GM12878 (cell line): ENCODE measurements around the gene NME7. TPM values are rescaled to one million over a fixed set of nuclear protein-coding genes. Genes with fewer than 3 reads are reported as not detected.

Source experiments
- ATAC-seq: fragments of 200-7000 bp; cut with Tn5 transposase; 3 replicates; pipeline ENCODE4 v1.9.1; 2020; ENCODE audit warnings: mild to moderate bottlenecking, moderate library complexity
- BruUV-seq: library from RNA; stranded (reverse); fragments of 400-500 nt; replicated peaks from 2 replicates; lab custom pipeline; 2021; lab: Mats Ljungman, UMichigan
- CTCF ChIA-PET: fragments of 300-600 bp; sonication (Branson Sonifier 250); formaldehyde crosslinking; extraction: SDS; loops from one replicate; lab custom pipeline; 2021; ENCODE audit warnings: inconsistent platforms; lab: Yijun Ruan, JAX
- POLR2A ChIA-PET: fragments of 350-600 bp; formaldehyde crosslinking; extraction: SDS; loops from one replicate; lab custom pipeline; 2021; ENCODE audit warnings: inconsistent platforms; lab: Charles Lee
- RAD21 ChIA-PET: fragments of 300-600 bp; sonication (Branson Sonifier 250); formaldehyde crosslinking; loops from one replicate; lab custom pipeline; 2023; ENCODE audit warnings: antibody characterized with exemption; ENCODE audit not compliant: unreplicated experiment; lab: Charles Lee
- SMC1A ChIA-PET: fragments of 300-600 bp; sonication (Branson Sonifier 250); formaldehyde crosslinking; loops from one replicate; lab custom pipeline; 2023; ENCODE audit not compliant: unreplicated experiment, uncharacterized antibody; lab: Charles Lee
- DNase-seq: peaks from one replicate; pipeline ENCODE4 v3.0.0-alpha.2; 2011; ENCODE audit warnings: low read depth, low spot score
- FAIRE-seq: peaks from 3 replicates; lab custom pipeline; 2011; peaks lifted over from hg19 to GRCh38; lab: Jason Lieb, UNC
- H2AFZ ChIP-seq: 2 replicates; pipeline ENCODE4 v1.6.0; 2011; ENCODE audit warnings: low read depth, low read length, control low read depth; ENCODE audit not compliant: control insufficient read depth
- H3K27ac ChIP-seq: 2 replicates; pipeline ENCODE4 v1.5.1; 2011; ENCODE audit warnings: control low read depth; ENCODE audit not compliant: control insufficient read depth, insufficient read depth
- H3K27me3 ChIP-seq, 2 experiments: replicated peaks in 1 of 2; 2 replicates each; pipeline versions ENCODE4 v1.6.0 to v1.6.1; 2011; ENCODE audit warnings: low read length in 1 of 2; ENCODE audit not compliant: control insufficient read depth in 2 of 2, insufficient read depth in 2 of 2
- H3K36me3 ChIP-seq, 2 experiments: 2 replicates each; pipeline ENCODE4 v1.5.1; 2011; ENCODE audit warnings: low read length in 1 of 2; ENCODE audit not compliant: control insufficient read depth in 2 of 2, insufficient read depth in 2 of 2
- H3K4me1 ChIP-seq: 2 replicates; pipeline ENCODE4 v1.6.1; 2011; ENCODE audit warnings: mild to moderate bottlenecking, low read length, moderate library complexity, mixed read lengths; ENCODE audit not compliant: control insufficient read depth, insufficient read depth
- H3K4me2 ChIP-seq: 2 replicates; pipeline ENCODE4 v1.6.0; 2011; ENCODE audit warnings: control low read depth; ENCODE audit not compliant: control insufficient read depth, insufficient read depth
- H3K4me3 ChIP-seq: fragments of 200-600 bp; sonication (generic); 2 replicates; pipeline ENCODE4 v1.5.1; 2016
- H3K79me2 ChIP-seq: 2 replicates; pipeline ENCODE4 v1.6.0; 2011; ENCODE audit warnings: low read length; ENCODE audit not compliant: control insufficient read depth, insufficient read depth
- H3K9ac ChIP-seq: 2 replicates; pipeline ENCODE4 v1.8.0; 2011; ENCODE audit warnings: low read length, control low read depth, mixed read lengths; ENCODE audit not compliant: control insufficient read depth, insufficient read depth
- H3K9me3 ChIP-seq: replicated peaks from 3 replicates; pipeline ENCODE4 v1.5.1; 2011; ENCODE audit warnings: mild to moderate bottlenecking, low read length; ENCODE audit not compliant: control insufficient read depth, insufficient read depth
- H4K20me1 ChIP-seq: 2 replicates; pipeline ENCODE4 v1.6.0; 2011; ENCODE audit not compliant: control insufficient read depth, insufficient read depth
- CHD1 ChIP-seq: IDR thresholded peaks from 2 replicates; pipeline ENCODE4 v1.6.1; 2012; ENCODE audit warnings: low read depth, low read length, improper control_type of control experiment
- LARP7 ChIP-seq: fragments of 450-650 bp; IDR thresholded peaks from 2 replicates; pipeline ENCODE4 v1.6.1; 2017; ENCODE audit warnings: mild to moderate bottlenecking
- MYB ChIP-seq: fragments of 150-350 bp; IDR thresholded peaks from 2 replicates; pipeline ENCODE4 v1.6.1; 2014; ENCODE audit warnings: mild to moderate bottlenecking, low read depth, low read length, borderline replicate concordance
- NFYA ChIP-seq: IDR thresholded peaks from 2 replicates; pipeline ENCODE4 v1.6.1; 2011; ENCODE audit warnings: low read depth, mild to moderate bottlenecking, low read length, improper control_type of control experiment, borderline replicate concordance
- RB1 ChIP-seq: fragments of 450-650 bp; formaldehyde crosslinking; IDR thresholded peaks from 2 replicates; pipeline ENCODE4 v1.6.1; 2017; ENCODE audit warnings: mild to moderate bottlenecking, borderline replicate concordance
- RELB ChIP-seq: fragments of 450-650 bp; IDR thresholded peaks from 2 replicates; pipeline ENCODE4 v1.6.1; 2017; ENCODE audit warnings: low read depth, mild to moderate bottlenecking, moderate library complexity
- SIN3A ChIP-seq: IDR thresholded peaks from 2 replicates; pipeline ENCODE4 v1.6.1; 2012; ENCODE audit warnings: low read depth, low read length, improper control_type of control experiment
- SREBF2 ChIP-seq: IDR thresholded peaks from 2 replicates; pipeline ENCODE4 v1.6.1; 2012; ENCODE audit warnings: mild to moderate bottlenecking, low read length
- ZBTB40 ChIP-seq: fragments of 450-650 bp; IDR thresholded peaks from 2 replicates; pipeline ENCODE4 v1.6.1; 2016; ENCODE audit warnings: mild to moderate bottlenecking, moderate library complexity, borderline replicate concordance
- WGBS: methylation state at CpG from one replicate; pipeline ENCODE4 v1.1.6; 2016; ENCODE audit warnings: low lambda C conversion rate; ENCODE audit not compliant: insufficient replicate concordance, insufficient coverage; ENCODE audit errors: missing lambda C conversion rate; 5-methylcytosine and 5-hydroxymethylcytosine counted together
- in situ Hi-C: fragments of 300-500 bp; cut with MboI; formaldehyde crosslinking; loops from 9 replicates; pipeline ENCODE4 v1.14.3; 2018; ENCODE audit warnings: mixed read lengths
- intact Hi-C: fragments of 100-400 bp; cut with micrococcal nuclease; formaldehyde crosslinking; loops from one replicate; pipeline ENCODE4 v1.14.2; 2022; ENCODE audit not compliant: unreplicated experiment
- polyA plus RNA-seq, 11 experiments: library from polyadenylated mRNA; depleted of rRNA in 4 of 11; unstranded in 6 of 11; stranded (reverse) in 5 of 11; fragments of >200 nt; fragmentation: Nextera tagmentation in 4 of 11; fragmentation: Illumina TruSeq in 1 of 11; extraction: Ambion mirVana in 4 of 11; extraction: Trizol in 1 of 11; gene quantifications; 1 replicate in 1 of 11; 2 replicates in 10 of 11; pipeline versions ENCODE4 v1.2.1 to v1.2.3, GENCODE V29; 2011 to 2016; ENCODE audit warnings: inconsistent platforms in 2 of 11, missing spikeins in 2 of 11, low read depth in 1 of 11
- total RNA-seq, 4 experiments: library from RNA; depleted of rRNA in 3 of 4; stranded (reverse); fragments of >200 nt in 3 of 4; fragmentation: Illumina TruSeq in 1 of 4; extraction: Trizol in 1 of 4; gene quantifications; 2 replicates each; pipeline versions ENCODE4 v1.2.1 to v1.2.3, GENCODE V29; 2013 to 2021

NME7 gene
- total and polyA plus RNA-seq, 10 of the 15 experiments (the other 5 are each of a cell fraction or from before 2014, with no cell fraction given) = 1.5 to 15.6 (median 7.2) TPM

GRCh38 chr1:169106921-169107602, 260.5 kb downstream of the NME7 start:
- DNase-seq (no peak), ATAC-seq (peak; percentile 1; the same call in 1 of the 3 replicates), FAIRE-seq (no peak)
- POLR2A ChIA-PET = interaction anchor here (0.5 to 7.1 kb wide), 9 partner anchors 10 to 442 kb away, joined by 3 to 69 read pairs (median 3); no protein-coding TSS in a partner anchor
- Histone ChIP-seq H3K4me3 (peak overlapping the region; percentile 86), H3K4me1 (peaks cover 3% of the 10 kb centered on the region; the same call in 1 of the 2 replicates), H3K4me2 (peak overlapping the region; percentile 85), H3K79me2 (peaks cover 12% of the 10 kb centered on the region), H2AFZ (peak overlapping the region; percentile 66), H3K9ac (peak overlapping the region; percentile 14), H3K36me3 (no peaks in the 10 kb centered on the region), H3K27me3 (peaks cover 2 to 6% of the 10 kb centered on the region in 2 experiments; a peak in 2 of 4 replicates), H4K20me1 (no peaks in the 10 kb centered on the region), H3K9me3 (no peaks in the 10 kb centered on the region), H3K27ac (no peak overlapping the region)
- CTCF ChIA-PET = interaction anchor here (0.6 to 9.6 kb wide), 14 partner anchors 12 to 764 kb away, joined by 4 to 100 read pairs (median 18); no protein-coding TSS in a partner anchor
- under 1% methylated on average over 39 of the region's 41 CpGs for WGBS
- RAD21 ChIA-PET = interaction anchor here (0.9 to 6.8 kb wide), 22 partner anchors 10 to 764 kb away, joined by 3 to 135 read pairs (median 6); no protein-coding TSS in a partner anchor
- TF ChIP-seq RELB = 0 out of 2 replicates have a peak, but pooled peaks have one; percentile 5
- TF ChIP-seq MYB = no peak
- peak; percentile 62; the same call in 1 of the 2 replicates for TF ChIP-seq LARP7
- TF ChIP-seq NFYA = no peak
- TF ChIP-seq ZBTB40 = peak; percentile 26; the same call in 1 of the 2 replicates
- peak; percentile 30; the same call in 1 of the 2 replicates for TF ChIP-seq RB1
- TF ChIP-seq CHD1 = no peak
- TF ChIP-seq SREBF2 = no peak
- TF ChIP-seq SIN3A = 0 out of 2 replicates have a peak, but pooled peaks have one; percentile 42
- intact Hi-C loops (loop anchor here (5.0 kb wide), 4 partner anchors 60 to 185 kb away; no protein-coding TSS in a partner anchor), in situ Hi-C loops (no loop called here)
- SMC1A ChIA-PET = interaction anchor here (0.6 to 15.1 kb wide), 29 partner anchors 11 to 1840 kb away, joined by 3 to 188 read pairs (median 6); no protein-coding TSS in a partner anchor
- BruUV-seq = no TSS peak
